ENCODE data around the gene GSK3A.

GSK3A gene

DNA sequence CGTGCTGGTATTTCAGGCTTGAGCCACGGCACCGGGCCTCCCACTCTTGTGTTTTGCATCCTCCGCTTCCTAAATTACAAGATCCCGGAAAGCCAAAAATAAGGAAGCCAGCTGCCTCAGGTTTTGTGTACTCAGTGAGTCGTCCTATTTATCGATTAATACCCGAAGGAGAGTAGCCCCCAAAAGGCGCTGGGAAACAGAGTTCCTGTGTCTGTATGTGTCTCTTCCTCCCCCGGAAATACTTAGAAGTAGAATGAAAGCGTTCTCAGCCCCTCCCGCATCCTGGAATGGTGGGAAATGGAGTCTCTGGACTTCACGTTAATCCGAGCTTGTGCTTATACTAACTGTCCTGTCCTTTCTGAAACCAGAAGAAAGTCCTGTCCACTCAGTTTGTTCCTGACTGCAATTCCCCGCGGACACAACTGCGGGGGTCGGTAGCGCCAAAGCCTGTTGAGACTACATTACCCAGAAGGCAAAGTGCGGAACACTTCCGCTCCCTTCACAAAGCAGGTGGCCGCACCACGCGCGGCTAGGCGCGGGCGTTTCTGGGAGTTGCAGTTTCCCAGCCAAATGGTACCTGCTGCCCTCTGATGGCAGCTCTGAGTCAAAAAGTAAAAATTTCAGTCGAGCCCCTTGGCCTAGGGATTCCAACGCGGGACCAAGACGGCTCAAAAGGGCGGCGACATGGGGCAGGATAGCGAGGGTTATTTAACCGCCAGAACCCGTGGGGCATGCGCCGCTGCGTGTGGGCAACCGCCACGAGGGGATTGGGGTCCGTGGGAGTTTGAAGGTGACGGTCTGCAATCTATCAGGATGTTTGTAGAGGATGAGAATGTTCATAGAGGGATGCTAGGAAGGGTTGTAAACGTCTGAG is 2.2 kb upstream of the GSK3A start (continued):
- TF ChIP-seq ZNF629 (tag by site-specific recombination; IDR thresholded peaks at IDR 0.05) (peak; percentile 64), ZBTB20 (tag by site-specific recombination; IDR thresholded peaks at IDR 0.05) (peak; percentile 69), GLI4 (tag by site-specific recombination; IDR thresholded peaks at IDR 0.05) (no peak), KLF16 (tag by site-specific recombination; IDR thresholded peaks at IDR 0.05) (peak; percentile 65), ZNF121 (tag by site-specific recombination; IDR thresholded peaks at IDR 0.05) (no peak), ZXDB (tag by site-specific recombination; IDR thresholded peaks at IDR 0.05) (peak; percentile 98), ZBTB48 (tag by site-specific recombination; IDR thresholded peaks at IDR 0.05) (peak; percentile 89), ZIC2 (tag by site-specific recombination; IDR thresholded peaks at IDR 0.05) (peak; percentile 39; the same call in 1 of the 2 replicates), ZNF324 (tag by site-specific recombination; IDR thresholded peaks at IDR 0.05) (peak; percentile 49), ZBTB21 (tag by site-specific recombination; IDR thresholded peaks at IDR 0.05) (peak; percentile 54; the same call in 1 of the 2 replicates), SP7 (tag by site-specific recombination; IDR thresholded peaks at IDR 0.05) (0 out of 2 replicates have a peak, but pooled peaks have one; percentile 12), SP2 (tag by site-specific recombination; IDR thresholded peaks at IDR 0.05) (peak; percentile 68), ZSCAN30 (tag by site-specific recombination; IDR thresholded peaks at IDR 0.05) (peak; percentile 45), ZNF274 (IDR thresholded peaks at IDR 0.05; ENCODE audit: low read length) (no peak), ZNF274 (tag by site-specific recombination; IDR thresholded peaks at IDR 0.05; ENCODE audit: borderline replicate concordance) (no peak), ZNF10 (tag by site-specific recombination; IDR thresholded peaks at IDR 0.05) (peak; percentile 16; the same call in 1 of the 2 replicates), EGR2 (tag by site-specific recombination; IDR thresholded peaks at IDR 0.05; ENCODE audit: low read depth) (peak; percentile 10; the same call in 1 of the 2 replicates), KLF9 (tag by site-specific recombination; IDR thresholded peaks at IDR 0.05; ENCODE audit: low read depth) (0 out of 2 replicates have a peak, but pooled peaks have one; percentile 7), ZNF114 (tag by site-specific recombination; IDR thresholded peaks at IDR 0.05) (no peak), ZNF610 (tag by site-specific recombination; IDR thresholded peaks at IDR 0.05; ENCODE audit: borderline replicate concordance) (peak; percentile 17; the same call in 1 of the 2 replicates), ZNF335 (tag by site-specific recombination; conservative IDR thresholded peaks at IDR 0.05) (peak; percentile 95), ZBTB17 (tag by site-specific recombination; IDR thresholded peaks at IDR 0.05) (peak; percentile 94), ZFHX2 (tag by site-specific recombination; conservative IDR thresholded peaks at IDR 0.05) (peak; percentile 56), ZNF623 (tag by site-specific recombination; IDR thresholded peaks at IDR 0.05) (0 out of 2 replicates have a peak, but pooled peaks have one; percentile 4), ZNF561 (tag by site-specific recombination; IDR thresholded peaks at IDR 0.05; ENCODE audit: borderline replicate concordance) (0 out of 2 replicates have a peak, but pooled peaks have one; percentile 73)
- TF ChIP-seq, protein P1, sequence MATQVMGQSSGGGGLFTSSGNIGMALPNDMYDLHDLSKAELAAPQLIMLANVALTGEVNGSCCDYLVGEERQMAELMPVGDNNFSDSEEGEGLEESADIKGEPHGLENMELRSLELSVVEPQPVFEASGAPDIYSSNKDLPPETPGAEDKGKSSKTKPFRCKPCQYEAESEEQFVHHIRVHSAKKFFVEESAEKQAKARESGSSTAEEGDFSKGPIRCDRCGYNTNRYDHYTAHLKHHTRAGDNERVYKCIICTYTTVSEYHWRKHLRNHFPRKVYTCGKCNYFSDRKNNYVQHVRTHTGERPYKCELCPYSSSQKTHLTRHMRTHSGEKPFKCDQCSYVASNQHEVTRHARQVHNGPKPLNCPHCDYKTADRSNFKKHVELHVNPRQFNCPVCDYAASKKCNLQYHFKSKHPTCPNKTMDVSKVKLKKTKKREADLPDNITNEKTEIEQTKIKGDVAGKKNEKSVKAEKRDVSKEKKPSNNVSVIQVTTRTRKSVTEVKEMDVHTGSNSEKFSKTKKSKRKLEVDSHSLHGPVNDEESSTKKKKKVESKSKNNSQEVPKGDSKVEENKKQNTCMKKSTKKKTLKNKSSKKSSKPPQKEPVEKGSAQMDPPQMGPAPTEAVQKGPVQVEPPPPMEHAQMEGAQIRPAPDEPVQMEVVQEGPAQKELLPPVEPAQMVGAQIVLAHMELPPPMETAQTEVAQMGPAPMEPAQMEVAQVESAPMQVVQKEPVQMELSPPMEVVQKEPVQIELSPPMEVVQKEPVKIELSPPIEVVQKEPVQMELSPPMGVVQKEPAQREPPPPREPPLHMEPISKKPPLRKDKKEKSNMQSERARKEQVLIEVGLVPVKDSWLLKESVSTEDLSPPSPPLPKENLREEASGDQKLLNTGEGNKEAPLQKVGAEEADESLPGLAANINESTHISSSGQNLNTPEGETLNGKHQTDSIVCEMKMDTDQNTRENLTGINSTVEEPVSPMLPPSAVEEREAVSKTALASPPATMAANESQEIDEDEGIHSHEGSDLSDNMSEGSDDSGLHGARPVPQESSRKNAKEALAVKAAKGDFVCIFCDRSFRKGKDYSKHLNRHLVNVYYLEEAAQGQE (tag by site-specific recombination; IDR thresholded peaks at IDR 0.05), result no peak
- TF ChIP-seq, protein P2, sequence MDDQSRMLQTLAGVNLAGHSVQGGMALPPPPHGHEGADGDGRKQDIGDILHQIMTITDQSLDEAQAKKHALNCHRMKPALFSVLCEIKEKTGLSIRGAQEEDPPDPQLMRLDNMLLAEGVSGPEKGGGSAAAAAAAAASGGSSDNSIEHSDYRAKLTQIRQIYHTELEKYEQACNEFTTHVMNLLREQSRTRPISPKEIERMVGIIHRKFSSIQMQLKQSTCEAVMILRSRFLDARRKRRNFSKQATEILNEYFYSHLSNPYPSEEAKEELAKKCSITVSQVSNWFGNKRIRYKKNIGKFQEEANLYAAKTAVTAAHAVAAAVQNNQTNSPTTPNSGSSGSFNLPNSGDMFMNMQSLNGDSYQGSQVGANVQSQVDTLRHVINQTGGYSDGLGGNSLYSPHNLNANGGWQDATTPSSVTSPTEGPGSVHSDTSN (CRISPR knock-in tag; IDR thresholded peaks at IDR 0.05), result 0 out of 2 replicates have a peak, but pooled peaks have one; percentile 31
- TF ChIP-seq, protein P3, sequence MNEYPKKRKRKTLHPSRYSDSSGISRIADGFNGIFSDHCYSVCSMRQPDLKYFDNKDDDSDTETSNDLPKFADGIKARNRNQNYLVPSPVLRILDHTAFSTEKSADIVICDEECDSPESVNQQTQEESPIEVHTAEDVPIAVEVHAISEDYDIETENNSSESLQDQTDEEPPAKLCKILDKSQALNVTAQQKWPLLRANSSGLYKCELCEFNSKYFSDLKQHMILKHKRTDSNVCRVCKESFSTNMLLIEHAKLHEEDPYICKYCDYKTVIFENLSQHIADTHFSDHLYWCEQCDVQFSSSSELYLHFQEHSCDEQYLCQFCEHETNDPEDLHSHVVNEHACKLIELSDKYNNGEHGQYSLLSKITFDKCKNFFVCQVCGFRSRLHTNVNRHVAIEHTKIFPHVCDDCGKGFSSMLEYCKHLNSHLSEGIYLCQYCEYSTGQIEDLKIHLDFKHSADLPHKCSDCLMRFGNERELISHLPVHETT (tag by site-specific recombination; IDR thresholded peaks at IDR 0.05), result 0 out of 2 replicates have a peak, but pooled peaks have one; percentile 51
- TF ChIP-seq, protein P4, sequence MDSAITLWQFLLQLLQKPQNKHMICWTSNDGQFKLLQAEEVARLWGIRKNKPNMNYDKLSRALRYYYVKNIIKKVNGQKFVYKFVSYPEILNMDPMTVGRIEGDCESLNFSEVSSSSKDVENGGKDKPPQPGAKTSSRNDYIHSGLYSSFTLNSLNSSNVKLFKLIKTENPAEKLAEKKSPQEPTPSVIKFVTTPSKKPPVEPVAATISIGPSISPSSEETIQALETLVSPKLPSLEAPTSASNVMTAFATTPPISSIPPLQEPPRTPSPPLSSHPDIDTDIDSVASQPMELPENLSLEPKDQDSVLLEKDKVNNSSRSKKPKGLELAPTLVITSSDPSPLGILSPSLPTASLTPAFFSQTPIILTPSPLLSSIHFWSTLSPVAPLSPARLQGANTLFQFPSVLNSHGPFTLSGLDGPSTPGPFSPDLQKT (IDR thresholded peaks at IDR 0.05; ENCODE audit: borderline replicate concordance, low read depth, low read length), result no peak; the same call in 1 of the 2 replicates
- TF ChIP-seq, protein P5, sequence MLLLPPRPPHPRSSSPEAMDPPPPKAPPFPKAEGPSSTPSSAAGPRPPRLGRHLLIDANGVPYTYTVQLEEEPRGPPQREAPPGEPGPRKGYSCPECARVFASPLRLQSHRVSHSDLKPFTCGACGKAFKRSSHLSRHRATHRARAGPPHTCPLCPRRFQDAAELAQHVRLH (tag by site-specific recombination; IDR thresholded peaks at IDR 0.05), result peak; percentile 73; the same call in 1 of the 2 replicates
- TF ChIP-seq, protein P6, sequence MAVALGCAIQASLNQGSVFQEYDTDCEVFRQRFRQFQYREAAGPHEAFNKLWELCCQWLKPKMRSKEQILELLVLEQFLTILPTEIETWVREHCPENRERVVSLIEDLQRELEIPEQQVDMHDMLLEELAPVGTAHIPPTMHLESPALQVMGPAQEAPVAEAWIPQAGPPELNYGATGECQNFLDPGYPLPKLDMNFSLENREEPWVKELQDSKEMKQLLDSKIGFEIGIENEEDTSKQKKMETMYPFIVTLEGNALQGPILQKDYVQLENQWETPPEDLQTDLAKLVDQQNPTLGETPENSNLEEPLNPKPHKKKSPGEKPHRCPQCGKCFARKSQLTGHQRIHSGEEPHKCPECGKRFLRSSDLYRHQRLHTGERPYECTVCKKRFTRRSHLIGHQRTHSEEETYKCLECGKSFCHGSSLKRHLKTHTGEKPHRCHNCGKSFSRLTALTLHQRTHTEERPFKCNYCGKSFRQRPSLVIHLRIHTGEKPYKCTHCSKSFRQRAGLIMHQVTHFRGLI (tag by site-specific recombination; IDR thresholded peaks at IDR 0.05), result peak; percentile 88
